GM12801 (cell line): ENCODE data around the gene TMPRSS3.

ENCODE experiments used
- CTCF ChIP-seq: IDR thresholded peaks from one replicate; pipeline ENCODE4 v1.5.1; 2011; ENCODE audit warnings: control low read depth; ENCODE audit not compliant: insufficient read length; ENCODE audit errors: extremely low read depth

Gene TMPRSS3

DNA sequence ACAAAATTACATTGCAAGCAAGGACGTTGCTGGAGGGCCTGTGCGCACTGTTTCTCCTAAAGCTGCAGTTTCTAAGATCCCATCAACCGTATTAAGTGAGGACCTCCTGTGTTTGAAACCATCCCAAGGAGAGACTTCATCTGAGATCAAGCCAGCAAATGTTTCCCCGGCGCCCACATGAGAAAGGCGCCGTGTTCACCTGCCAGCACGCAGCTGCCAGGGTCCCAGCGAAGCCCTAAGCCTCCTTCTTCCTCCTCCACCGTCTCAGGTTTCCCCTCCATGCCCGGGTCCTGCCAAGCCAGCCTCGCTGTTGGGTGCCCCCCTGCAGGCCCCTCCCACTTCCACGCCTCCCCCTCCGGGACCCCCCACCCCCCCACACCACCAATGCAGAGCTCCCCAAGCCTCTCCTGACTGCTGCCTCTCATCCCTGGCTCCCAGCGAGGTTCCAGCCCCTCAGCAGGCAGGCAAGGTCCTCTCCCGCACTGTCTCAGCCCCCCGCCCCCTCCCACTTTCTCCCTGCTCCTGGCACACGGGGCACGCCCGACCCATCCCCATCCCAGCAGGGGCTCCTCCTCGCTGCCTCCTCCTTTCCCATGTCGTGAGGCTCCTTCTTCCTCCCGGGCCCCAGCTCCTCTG lies 20.9 kb downstream of the TMPRSS3 start:
- TF ChIP-seq CTCF = no peak

- no peak for TF ChIP-seq CTCF
These were observed 21.4 kb downstream of the TMPRSS3 start for GRCh38 chr21:42374457-42374856.

- no peak for TF ChIP-seq CTCF
These were observed 21.9 kb downstream of the TMPRSS3 start for GRCh38 chr21:42373908-42374455.

DNA sequence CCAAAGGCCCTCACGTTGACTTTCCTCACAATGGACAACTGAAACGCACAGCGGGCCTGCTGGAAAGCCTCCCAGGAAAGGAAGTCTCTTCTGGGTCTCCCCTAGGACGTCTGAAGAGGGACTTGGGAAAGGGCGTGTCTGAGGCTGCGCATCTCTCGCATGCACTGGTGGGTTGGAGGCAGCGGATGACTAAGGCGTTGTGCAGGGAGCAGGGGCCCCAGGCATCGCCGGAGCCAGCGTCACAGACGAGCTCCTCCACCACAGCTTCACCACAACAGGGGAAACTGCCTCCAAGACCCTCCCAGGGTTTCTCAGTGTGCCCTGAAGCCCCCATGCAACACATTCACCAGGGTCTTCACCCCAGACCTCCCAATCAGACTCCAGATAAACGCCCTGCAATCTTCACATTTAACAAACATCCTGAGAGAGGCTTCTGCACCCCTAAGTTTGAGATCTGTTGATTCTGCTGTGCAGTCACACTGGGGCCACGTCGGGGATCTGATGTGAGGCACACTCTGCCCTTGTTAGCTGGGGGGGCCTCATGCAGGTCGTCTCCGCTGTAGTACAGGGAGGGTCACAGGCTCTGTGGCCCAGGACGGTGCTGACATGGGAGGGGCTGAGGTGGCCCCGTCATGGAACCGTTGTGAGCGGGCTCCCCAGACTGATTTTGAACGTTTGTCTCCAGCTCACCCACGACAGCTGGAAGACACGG lies 22.5 kb downstream of the TMPRSS3 start:
- no peak for TF ChIP-seq CTCF

DNA sequence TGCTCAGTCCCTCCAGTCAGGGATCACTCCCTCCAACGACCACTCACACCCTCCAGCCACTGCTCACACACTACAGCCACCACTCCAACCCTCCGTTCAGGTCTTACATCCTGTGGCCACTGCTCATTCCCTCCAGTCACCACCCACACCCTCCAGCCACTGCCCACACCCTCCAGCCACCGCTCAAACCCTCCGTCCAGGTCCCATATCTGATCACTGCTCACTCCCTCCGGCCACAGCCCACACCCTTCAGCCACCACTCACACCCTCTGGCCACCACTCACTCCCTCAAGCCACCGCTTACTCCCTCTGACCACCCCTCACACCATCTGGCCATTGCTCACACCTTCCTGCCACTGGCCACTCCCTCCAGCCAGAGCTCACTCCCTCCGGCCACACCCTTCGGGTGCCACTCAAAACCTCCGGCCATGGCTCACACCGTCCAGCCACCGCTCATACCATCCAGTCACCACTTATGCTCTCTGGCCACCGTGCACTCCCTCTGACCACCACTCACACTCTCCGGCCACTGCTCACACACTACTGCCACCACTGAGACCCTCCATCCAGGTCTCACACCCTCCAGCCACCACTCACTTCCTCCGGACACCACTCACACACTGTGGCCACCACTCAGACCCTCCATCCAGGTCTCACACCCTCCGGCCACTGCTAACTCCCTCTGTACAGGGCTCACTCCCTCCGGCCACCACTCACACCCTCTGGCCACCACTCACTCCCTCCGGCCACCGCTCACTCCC lies 24.8 kb downstream of the TMPRSS3 start:
- TF ChIP-seq CTCF = no peak

GRCh38 chr21:42369821-42370220 lies 26.0 kb downstream of the TMPRSS3 start:
- no peak for TF ChIP-seq CTCF
